ENCODE measurements around the gene SLC7A6. TPM values are rescaled to one million over a fixed set of nuclear protein-coding genes. Genes with fewer than 3 reads are reported as not detected.

SLC7A6 gene
- polyA plus RNA-seq, 1 donor, result 8.3 TPM

- DNase-seq, result no peak
Measured at GRCh38 chr16:68257906-68258800, 6.2 kb upstream of the SLC7A6 start.

DNA sequence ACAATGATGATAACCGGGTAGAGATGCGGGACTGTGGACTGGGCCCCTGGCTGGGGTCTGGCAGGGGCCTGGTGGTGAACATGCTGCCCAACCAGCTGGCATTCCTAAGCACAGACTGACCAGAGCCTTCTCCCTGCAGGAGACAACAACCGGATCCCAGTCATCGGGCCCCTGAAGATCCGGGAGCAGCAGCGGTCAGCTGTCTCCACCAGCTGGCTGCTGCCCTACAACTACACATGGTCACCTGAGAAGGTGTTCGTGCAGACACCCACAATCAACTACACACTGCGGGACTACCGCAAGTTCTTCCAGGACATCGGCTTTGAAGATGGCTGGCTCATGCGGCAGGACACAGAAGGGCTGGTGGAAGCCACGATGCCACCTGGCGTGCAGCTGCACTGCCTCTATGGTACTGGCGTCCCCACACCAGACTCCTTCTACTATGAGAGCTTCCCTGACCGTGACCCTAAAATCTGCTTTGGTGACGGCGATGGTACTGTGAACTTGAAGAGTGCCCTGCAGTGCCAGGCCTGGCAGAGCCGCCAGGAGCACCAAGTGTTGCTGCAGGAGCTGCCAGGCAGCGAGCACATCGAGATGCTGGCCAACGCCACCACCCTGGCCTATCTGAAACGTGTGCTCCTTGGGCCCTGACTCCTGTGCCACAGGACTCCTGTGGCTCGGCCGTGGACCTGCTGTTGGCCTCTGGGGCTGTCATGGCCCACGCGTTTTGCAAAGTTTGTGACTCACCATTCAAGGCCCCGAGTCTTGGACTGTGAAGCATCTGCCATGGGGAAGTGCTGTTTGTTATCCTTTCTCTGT lies 5.1 kb upstream of the SLC7A6 start:
- DNase-seq, result no peak

- DNase-seq, result no peak
Measured at GRCh38 chr16:68263559-68264127, 683 bp upstream of the SLC7A6 start.

GRCh38 chr16:68265078-68265920 lies 973 bp downstream of the SLC7A6 start:
- peak; percentile 52 for DNase-seq

DNA sequence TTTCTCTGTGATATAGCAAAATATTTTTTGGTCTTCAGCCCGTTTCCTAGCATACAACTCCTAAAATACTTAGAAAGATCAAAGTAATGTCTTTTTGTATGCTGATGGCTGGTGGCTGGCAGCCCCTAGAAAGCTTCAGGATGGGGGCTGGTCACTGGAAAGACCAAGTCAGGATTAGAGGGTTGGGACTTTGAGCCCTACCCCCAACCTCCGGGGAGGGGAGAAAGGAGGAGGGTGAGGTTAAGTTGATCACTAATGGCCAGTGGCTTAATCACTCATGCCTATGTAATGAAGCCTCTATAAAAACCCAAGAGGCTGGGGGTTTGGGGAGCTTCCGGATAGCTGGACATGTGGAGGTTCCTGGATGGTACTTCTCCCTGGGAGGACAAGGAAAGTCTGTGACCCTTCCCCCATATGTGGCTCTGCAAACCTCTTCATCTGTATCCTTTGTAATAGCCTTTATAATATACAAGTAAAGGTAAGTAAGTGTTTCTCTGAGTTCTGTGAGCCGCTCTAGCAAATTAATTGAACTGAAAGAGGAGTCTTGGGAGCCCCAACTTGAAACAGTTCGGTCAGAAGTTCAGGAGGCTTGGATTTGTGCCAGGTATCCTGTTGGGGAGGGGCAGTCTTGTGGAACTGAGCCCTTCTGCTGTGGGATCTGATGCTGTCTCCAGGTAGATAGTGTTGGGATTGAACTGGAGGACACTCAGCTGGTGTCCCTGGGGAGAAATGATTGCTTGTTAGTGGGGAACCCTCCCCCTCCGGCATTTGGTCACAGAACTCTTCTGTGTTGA lies 3.5 kb downstream of the SLC7A6 start:
- no peak for DNase-seq

DNA sequence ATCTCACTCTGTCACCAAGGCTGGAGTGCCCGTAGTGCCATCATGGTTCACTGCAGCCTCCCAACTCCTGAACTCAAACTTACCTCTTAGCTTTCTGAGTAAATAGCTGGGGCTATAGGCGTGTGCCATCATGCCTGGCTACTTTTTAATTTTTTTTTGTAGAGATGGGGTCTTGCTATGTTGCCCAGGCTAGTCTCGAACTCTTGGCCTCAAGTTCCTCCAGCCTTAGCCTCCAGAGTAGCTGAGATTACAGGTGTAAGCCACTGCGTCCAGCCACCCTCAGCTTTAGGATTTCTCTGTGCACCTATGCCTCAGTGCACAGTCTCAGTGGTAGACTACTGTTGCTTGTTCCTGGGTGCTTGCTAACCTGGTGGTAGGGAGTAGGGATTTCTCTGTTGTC lies 5.5 kb downstream of the SLC7A6 start:
- DNase-seq, result no peak

- no peak for DNase-seq
Measured at GRCh38 chr16:68270353-68270752, 6.0 kb downstream of the SLC7A6 start.

GRCh38 chr16:68272507-68273209 lies 8.3 kb downstream of the SLC7A6 start:
- no peak for DNase-seq

- DNase-seq, result no peak
Measured at GRCh38 chr16:68273459-68273858, 9.1 kb downstream of the SLC7A6 start.

GRCh38 chr16:68273896-68274295 lies 9.6 kb downstream of the SLC7A6 start:
- no peak for DNase-seq

DNA sequence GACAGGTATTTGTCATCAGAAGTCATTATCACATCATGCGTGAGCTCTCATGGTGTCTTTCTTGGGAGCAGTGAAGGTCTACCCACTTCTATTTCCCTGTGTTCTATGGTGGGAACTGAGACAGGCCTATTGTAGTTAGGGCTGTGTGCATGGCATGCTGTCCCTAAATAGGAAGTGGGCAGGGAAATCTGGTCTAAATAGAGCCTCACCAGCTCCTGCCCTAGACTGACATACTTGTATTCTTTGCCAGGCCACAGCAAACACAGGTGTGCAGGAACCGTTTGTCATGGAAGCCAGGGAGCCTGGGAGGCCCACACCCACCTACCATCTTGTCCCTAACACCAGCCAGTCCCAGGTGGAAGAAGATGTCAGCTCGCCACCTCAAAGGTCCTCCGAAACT lies 10.1 kb downstream of the SLC7A6 start:
- no peak for DNase-seq

- no peak for DNase-seq
Measured at GRCh38 chr16:68275611-68276191, 11.4 kb downstream of the SLC7A6 start.

DNA sequence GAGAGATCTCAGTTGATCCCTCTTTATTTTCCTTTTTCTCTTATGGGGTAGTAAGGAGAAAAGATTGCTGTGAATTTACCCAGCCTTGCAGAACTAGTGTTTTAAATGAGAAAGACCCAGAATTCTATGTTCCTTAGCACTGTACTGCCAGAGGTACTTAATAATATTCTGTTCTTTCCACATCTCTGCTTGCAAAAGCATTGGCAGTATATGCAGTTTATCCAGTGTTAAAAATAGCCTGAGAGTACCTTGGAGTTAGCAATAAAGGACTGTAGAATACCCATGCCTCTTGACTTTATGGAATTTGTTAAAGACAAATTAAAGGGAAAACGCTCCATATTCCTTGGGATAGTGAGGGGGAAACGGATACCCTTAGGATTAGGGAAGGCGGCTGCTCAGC lies 11.9 kb downstream of the SLC7A6 start:
- DNase-seq, result no peak

DNA sequence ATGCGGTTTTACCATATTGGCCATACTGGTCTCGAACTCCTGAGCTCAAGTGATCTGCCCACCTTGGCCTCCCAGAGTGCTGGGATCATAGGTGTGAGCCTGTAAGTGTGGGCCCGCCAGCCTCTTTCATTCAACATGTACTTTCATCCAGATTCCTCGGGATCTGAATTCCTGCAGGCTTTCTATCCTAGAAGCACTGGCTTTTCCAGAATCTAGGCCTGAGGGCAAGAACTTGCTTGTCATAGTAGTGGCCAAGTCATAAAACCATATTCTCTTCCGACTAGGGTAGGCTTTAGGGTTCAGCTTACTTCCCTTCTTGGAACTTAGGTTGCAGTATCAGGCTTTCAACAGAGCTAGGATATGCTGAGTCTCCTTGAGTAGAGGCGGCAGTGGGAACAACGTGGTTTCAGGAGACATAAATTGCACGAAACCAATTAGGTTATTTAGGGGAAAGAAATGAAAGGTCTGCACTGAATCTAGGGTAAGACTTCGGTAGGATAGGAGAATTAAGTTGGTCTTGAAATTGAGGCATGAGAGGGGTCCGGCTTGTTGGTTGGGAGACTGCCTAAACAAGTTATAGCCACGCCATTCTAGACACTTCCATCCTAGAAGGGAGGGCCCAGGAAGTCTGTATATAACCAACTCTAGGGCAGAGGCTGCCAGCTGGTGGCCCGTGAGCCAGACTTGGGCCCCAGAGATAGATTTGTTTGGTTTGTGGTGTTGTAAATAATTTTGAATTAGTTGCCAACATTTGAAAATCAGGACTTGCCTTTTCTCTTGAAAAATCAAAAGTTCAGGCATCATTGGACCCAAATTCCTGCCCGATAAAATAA lies 15.6 kb downstream of the SLC7A6 start:
- no peak for DNase-seq

DNA sequence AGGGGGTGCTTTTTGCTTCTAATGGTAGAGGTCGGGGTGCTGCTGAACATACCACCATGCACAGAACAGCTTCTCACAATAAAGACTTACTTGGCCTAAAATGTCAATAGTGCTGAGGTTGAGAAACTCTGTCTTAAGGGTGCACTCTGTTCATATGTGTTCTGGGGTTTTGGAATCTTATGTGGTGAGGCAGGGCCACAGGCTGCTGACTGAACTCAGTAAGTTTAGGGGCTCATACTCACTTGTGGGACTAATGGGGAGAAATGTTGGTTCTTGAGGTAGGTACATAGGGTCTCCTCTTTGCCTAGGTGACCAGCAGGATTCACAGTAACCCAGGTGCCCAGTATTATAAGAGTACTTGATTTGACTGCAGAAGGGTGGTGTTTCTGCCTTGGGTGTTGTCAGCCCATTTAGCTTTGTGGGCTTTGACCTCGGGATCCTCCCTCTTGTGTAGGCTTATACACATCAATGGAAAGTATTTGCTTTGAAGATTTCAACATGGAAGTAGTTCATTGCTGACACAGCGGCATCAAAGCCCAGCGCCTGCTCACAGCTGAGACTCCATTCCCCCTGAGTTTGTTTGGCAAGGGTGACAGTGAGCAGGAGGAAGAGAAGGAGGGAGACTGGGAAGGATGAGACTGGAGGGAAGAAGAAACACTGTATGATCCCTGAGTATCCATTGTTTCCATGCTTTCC lies 17.2 kb downstream of the SLC7A6 start:
- DNase-seq, result no peak

DNA sequence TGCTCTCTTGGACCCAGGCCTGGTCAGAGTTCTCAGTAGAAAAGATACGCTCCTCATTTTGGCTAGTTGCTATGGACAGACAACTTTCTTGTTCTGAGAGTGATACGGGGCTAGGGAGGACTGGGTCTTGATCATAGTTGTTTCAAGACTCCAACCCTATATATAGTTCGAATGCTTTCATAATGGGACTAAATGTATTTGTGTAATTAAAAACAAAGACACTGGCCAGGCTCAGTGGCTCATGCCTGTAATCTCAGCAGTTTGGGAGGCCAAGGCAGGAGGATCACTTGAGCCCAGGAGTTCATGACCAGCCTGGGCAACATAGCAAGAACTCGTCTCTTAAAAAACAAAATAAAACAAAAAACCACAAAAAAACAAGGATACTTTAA lies 17.7 kb downstream of the SLC7A6 start:
- DNase-seq, result no peak

DNA sequence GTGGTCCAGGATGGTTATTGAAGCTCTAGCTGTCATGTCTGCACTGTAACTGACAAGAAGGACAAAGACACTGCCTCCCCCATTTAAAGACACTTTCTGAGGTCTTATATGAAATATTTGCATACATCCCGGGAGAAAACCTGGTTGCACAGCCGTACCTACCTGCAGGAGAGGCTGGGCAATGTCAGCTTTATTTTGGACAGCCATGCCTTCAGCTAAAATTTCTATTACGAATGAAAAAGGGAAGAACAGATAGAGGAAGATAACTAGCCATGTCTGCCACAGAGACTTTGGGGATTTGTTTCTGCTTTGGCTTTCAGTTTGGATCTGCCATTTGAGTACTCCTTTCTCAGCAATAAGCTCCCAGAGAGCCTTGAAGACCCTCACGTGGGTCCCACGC lies 19.0 kb downstream of the SLC7A6 start:
- no peak for DNase-seq

DNA sequence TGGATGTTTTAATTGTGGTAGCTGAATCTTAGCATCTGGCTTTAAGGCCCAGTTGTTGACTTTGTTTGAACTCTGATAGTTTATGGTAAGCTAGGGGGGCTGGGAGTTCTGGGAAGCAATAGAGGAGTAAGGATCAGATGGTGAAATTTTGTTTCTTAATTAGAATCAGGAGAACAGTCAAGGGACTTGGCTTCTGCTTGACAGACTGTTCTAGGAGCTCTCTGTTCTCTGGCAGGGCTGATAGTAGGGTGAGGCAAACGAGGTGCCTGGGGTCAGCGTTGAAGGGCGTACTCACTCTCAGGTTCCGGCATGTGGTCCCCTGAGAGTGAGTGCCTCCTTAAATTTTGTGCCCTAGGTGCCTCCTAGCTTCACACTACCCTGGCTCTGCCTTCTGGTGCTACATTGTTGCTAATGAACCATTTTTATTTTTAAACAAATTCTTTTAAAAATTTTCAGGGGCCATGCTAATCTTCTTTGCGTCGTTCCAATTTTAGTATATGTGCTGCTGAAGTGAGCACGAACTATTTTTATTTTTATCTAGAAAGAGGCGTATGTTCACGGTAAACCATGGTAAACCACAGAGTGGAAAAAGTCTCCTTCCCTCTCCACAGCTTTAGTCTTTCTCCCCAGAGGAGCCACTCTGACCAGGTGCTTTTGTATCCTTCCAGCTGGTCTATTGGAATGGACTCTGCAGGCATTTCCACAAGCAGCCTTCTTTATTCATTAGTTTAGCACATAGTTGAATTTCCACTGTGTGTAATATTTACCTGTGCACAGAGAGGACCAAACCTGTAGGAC lies 19.7 kb downstream of the SLC7A6 start:
- DNase-seq, result no peak
